Epithelial cell of esophagus (primary cell): ENCODE results near the gene UGT2A2.

Source experiments
- DNase-seq: peaks from one replicate; pipeline ENCODE4 v3.0.0; 2010; ENCODE audit warnings: low read depth
- H3K4me3 ChIP-seq: 2 replicates; pipeline ENCODE4 v1.5.1; 2011; ENCODE audit warnings: mild to moderate bottlenecking, low read length, control low read depth
- CTCF ChIP-seq: IDR thresholded peaks from 2 replicates; pipeline ENCODE4 v1.5.1; 2011; ENCODE audit warnings: low read depth, mild to moderate bottlenecking, low read length, control low read depth, inconsistent platforms; ENCODE audit not compliant: insufficient read depth; ENCODE audit errors: missing control alignments

UGT2A2 gene

GRCh38 chr4:69577245-69577644, 62.2 kb downstream of the UGT2A2 start:
- no peak for TF ChIP-seq CTCF
- no peak overlapping the region for H3K4me3 ChIP-seq
- DNase-seq = no peak

GRCh38 chr4:69576251-69576877, 63.1 kb downstream of the UGT2A2 start:
- TF ChIP-seq CTCF = no peak
- no peak overlapping the region for H3K4me3 ChIP-seq
- DNase-seq = no peak

GRCh38 chr4:69568787-69569186, 70.7 kb downstream of the UGT2A2 start:
- no peak overlapping the region for H3K4me3 ChIP-seq
- no peak for DNase-seq
- TF ChIP-seq CTCF = no peak

- TF ChIP-seq CTCF = no peak
- no peak for DNase-seq
- no peak overlapping the region for H3K4me3 ChIP-seq
Measured at GRCh38 chr4:69563424-69563823, 76.0 kb downstream of the UGT2A2 start.

- DNase-seq = no peak
- H3K4me3 ChIP-seq = no peak overlapping the region
- TF ChIP-seq CTCF = no peak
Measured at GRCh38 chr4:69549651-69550050, 89.8 kb downstream of the UGT2A2 start.

- no peak for TF ChIP-seq CTCF
- no peak overlapping the region for H3K4me3 ChIP-seq
- DNase-seq = peak; percentile 17
Measured at GRCh38 chr4:69546134-69546765, 93.2 kb downstream of the UGT2A2 start.
